WTC11 (cell line): Measurements from ENCODE around the gene GPS2. TPM values are rescaled to one million over a fixed set of nuclear protein-coding genes. Genes with fewer than 3 reads are reported as not detected.

Experiments
- AFF4 ChIP-seq: sonication (generic); formaldehyde crosslinking; IDR thresholded peaks from 2 replicates; pipeline ENCODE4 v1.8.1; 2023; ENCODE audit warnings: mild to moderate bottlenecking, missing genetic modification reagents, borderline replicate concordance
- ATF3 ChIP-seq: sonication (generic); formaldehyde crosslinking; conservative IDR thresholded peaks from 2 replicates; pipeline ENCODE4 v1.8.1; 2022; ENCODE audit warnings: mild to moderate bottlenecking, missing genetic modification reagents
- CDX4 ChIP-seq: fragments of 250-450 bp; sonication (Bioruptor Pico); IDR thresholded peaks from 2 replicates; pipeline ENCODE4 v1.9.0; 2021; ENCODE audit warnings: moderate library complexity, mild to moderate bottlenecking, inconsistent platforms, borderline replicate concordance
- CREB1 ChIP-seq: sonication (generic); formaldehyde crosslinking; IDR thresholded peaks from 2 replicates; pipeline ENCODE4 v1.8.0; 2023; ENCODE audit warnings: mild to moderate bottlenecking, missing genetic modification reagents
- CREM ChIP-seq: sonication (generic); formaldehyde crosslinking; IDR thresholded peaks from 2 replicates; pipeline ENCODE4 v1.8.1; 2022; ENCODE audit warnings: mild to moderate bottlenecking, missing genetic modification reagents, moderate library complexity
- EMX1 ChIP-seq: fragments of 250-450 bp; sonication (Bioruptor Pico); IDR thresholded peaks from 2 replicates; pipeline ENCODE4 v1.8.0; 2021; ENCODE audit warnings: mild to moderate bottlenecking
- ETV6 ChIP-seq: sonication (generic); formaldehyde crosslinking; IDR thresholded peaks from 2 replicates; pipeline ENCODE4 v1.8.1; 2022; ENCODE audit warnings: mild to moderate bottlenecking, missing genetic modification reagents
- FOXJ3 ChIP-seq: sonication (generic); formaldehyde crosslinking; IDR thresholded peaks from 2 replicates; pipeline ENCODE4 v1.9.0; 2021; ENCODE audit warnings: missing genetic modification reagents, mild to moderate bottlenecking, borderline replicate concordance
- FOXP1 ChIP-seq: sonication (generic); formaldehyde crosslinking; IDR thresholded peaks from 2 replicates; pipeline ENCODE4 v1.8.0; 2022; ENCODE audit warnings: missing genetic modification reagents, mild to moderate bottlenecking, moderate library complexity, borderline replicate concordance
- JUN ChIP-seq: sonication (generic); formaldehyde crosslinking; IDR thresholded peaks from 2 replicates; pipeline ENCODE4 v1.8.0; 2023; ENCODE audit warnings: mild to moderate bottlenecking, missing genetic modification reagents
- NFATC4 ChIP-seq: fragments of 250-450 bp; sonication (Bioruptor Pico); IDR thresholded peaks from 2 replicates; pipeline ENCODE4 v1.9.0; 2021; ENCODE audit warnings: mild to moderate bottlenecking
- RORB ChIP-seq: fragments of 250-450 bp; sonication (Bioruptor Pico); IDR thresholded peaks from 2 replicates; pipeline ENCODE4 v1.9.0; 2021; ENCODE audit warnings: mild to moderate bottlenecking
- SMAD3 ChIP-seq: sonication (generic); formaldehyde crosslinking; IDR thresholded peaks from 2 replicates; pipeline ENCODE4 v1.8.0; 2022; ENCODE audit warnings: missing genetic modification reagents, mild to moderate bottlenecking, borderline replicate concordance
- SOX15 ChIP-seq: fragments of 250-450 bp; sonication (Bioruptor Pico); IDR thresholded peaks from 2 replicates; pipeline ENCODE4 v1.9.0; 2021; ENCODE audit warnings: mild to moderate bottlenecking
- TCF7 ChIP-seq: sonication (generic); formaldehyde crosslinking; IDR thresholded peaks from 2 replicates; pipeline ENCODE4 v1.8.0; 2022; ENCODE audit warnings: mild to moderate bottlenecking, low read depth, missing genetic modification reagents, moderate library complexity
- TEAD4 ChIP-seq: sonication (generic); formaldehyde crosslinking; IDR thresholded peaks from 2 replicates; pipeline ENCODE4 v1.8.0; 2022; ENCODE audit warnings: mild to moderate bottlenecking, missing genetic modification reagents
- USF1 ChIP-seq: sonication (generic); formaldehyde crosslinking; IDR thresholded peaks from 2 replicates; pipeline ENCODE4 v1.8.0; 2022; ENCODE audit warnings: mild to moderate bottlenecking, missing genetic modification reagents
- ZBTB21 ChIP-seq: sonication (generic); formaldehyde crosslinking; IDR thresholded peaks from 2 replicates; pipeline ENCODE4 v1.8.1; 2023; ENCODE audit warnings: mild to moderate bottlenecking, missing genetic modification reagents, borderline replicate concordance
- ZBTB43 ChIP-seq: sonication (generic); formaldehyde crosslinking; IDR thresholded peaks from 2 replicates; pipeline ENCODE4 v1.8.1; 2023; ENCODE audit warnings: mild to moderate bottlenecking, missing genetic modification reagents
- ZMAT4 ChIP-seq: fragments of 250-450 bp; sonication (Bioruptor Pico); IDR thresholded peaks from 2 replicates; pipeline ENCODE4 v1.9.0; 2021; ENCODE audit warnings: mild to moderate bottlenecking
- ZNF138 ChIP-seq: sonication (generic); formaldehyde crosslinking; conservative IDR thresholded peaks from 2 replicates; pipeline ENCODE4 v1.8.1; 2022; ENCODE audit warnings: mild to moderate bottlenecking, moderate library complexity, missing genetic modification reagents
- ZNF219 ChIP-seq: sonication (generic); formaldehyde crosslinking; IDR thresholded peaks from 2 replicates; pipeline ENCODE4 v1.8.0; 2023; ENCODE audit warnings: missing genetic modification reagents, mild to moderate bottlenecking, borderline replicate concordance
- ZNF263 ChIP-seq: sonication (generic); formaldehyde crosslinking; IDR thresholded peaks from 2 replicates; pipeline ENCODE4 v1.8.1; 2022; ENCODE audit warnings: low read depth, mild to moderate bottlenecking, moderate library complexity, missing genetic modification reagents
- ZNF281 ChIP-seq: sonication (generic); formaldehyde crosslinking; IDR thresholded peaks from 2 replicates; pipeline ENCODE4 v1.8.0; 2023; ENCODE audit warnings: mild to moderate bottlenecking, missing genetic modification reagents
- ZNF532 ChIP-seq: fragments of 250-450 bp; sonication (Bioruptor Pico); IDR thresholded peaks from 2 replicates; pipeline ENCODE4 v1.9.0; 2021; ENCODE audit warnings: mild to moderate bottlenecking, borderline replicate concordance
- total RNA-seq: library from RNA; stranded (reverse); gene quantifications from 3 replicates; pipeline ENCODE4 v1.2.3, GENCODE V29; 2021

The GPS2 gene
- total RNA-seq, 1 experiment from 2014 or later = 55.9 TPM

- TF ChIP-seq AFF4 (CRISPR knock-in tag) (no peak), ZNF138 (no peak), CREB1 (CRISPR knock-in tag) (no peak), USF1 (CRISPR knock-in tag) (peak; percentile 59), ATF3 (CRISPR knock-in tag) (no peak), FOXP1 (CRISPR knock-in tag) (0 out of 2 replicates have a peak, but pooled peaks have one; percentile 31), ETV6 (no peak), NFATC4 (CRISPR knock-in tag) (no peak), ZBTB43 (CRISPR knock-in tag) (no peak), TEAD4 (no peak), ZBTB21 (CRISPR knock-in tag) (no peak; the same call in 1 of the 2 replicates), ZMAT4 (CRISPR knock-in tag) (no peak), SMAD3 (CRISPR knock-in tag) (no peak), ZNF532 (CRISPR knock-in tag) (no peak), ZNF281 (CRISPR knock-in tag) (0 out of 2 replicates have a peak, but pooled peaks have one; percentile 50), ZNF219 (no peak), JUN (CRISPR knock-in tag) (no peak), RORB (CRISPR knock-in tag) (no peak), SOX15 (CRISPR knock-in tag) (no peak), FOXJ3 (no peak), CDX4 (CRISPR knock-in tag) (no peak), TCF7 (no peak), ZNF263 (CRISPR knock-in tag) (no peak), CREM (CRISPR knock-in tag) (peak; percentile 82; the same call in 1 of the 2 replicates), EMX1 (CRISPR knock-in tag) (no peak)
These were observed 14.3 kb upstream of the GPS2 start (continued) for GRCh38 chr17:7329374-7329996.
